ENCODE results near the gene PPP2CA. TPM values are rescaled to one million over a fixed set of nuclear protein-coding genes. Genes with fewer than 3 reads are reported as not detected.

PPP2CA gene
- total and polyA plus RNA-seq, 2 of the 4 experiments (the other 2 are of a cell fraction): 70.6 to 73.6 TPM

DNA sequence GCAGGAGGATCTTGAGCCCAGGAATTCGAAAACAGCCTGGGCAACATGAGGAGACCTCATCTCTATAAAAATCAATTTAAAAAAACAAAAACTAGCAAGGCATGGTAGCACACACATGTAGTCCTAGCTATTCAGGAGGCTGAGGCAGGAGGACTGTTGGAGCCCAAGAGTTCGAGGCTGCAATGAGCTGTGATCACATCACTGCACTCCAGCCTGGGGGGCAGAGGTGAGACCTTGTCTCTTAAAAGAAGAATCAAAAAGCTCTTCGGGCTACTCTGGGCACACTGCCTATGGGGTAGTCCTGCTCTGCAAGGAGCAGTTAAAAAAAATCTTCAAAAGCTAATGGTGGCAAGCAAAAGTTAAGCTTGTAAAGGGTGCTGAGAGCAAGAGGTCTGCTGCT, 72.6 kb downstream of the PPP2CA start:
- Histone ChIP-seq H2BK15ac (ENCODE audit: low read depth, low read length) (no peak overlapping the region), H3K4me3 (ENCODE audit: insufficient read depth, low read depth, low read length) (no peak overlapping the region), H2AK9ac (replicated peaks; ENCODE audit: low read depth, low read length, poor library complexity) (no peak overlapping the region), H3K36me3 (ENCODE audit: control insufficient read depth, insufficient read depth, low read length) (peaks cover 31% of the 10 kb centered on the region), H4K8ac (ENCODE audit: low read depth in 2 of 2, low read length in 2 of 2) (no peak overlapping the region), H2BK120ac (ENCODE audit: low read depth, low read length) (no peak overlapping the region), H3K14ac (replicated peaks; ENCODE audit: low read depth, low read length) (no peak overlapping the region), H3K9me3 (ENCODE audit: control insufficient read depth, insufficient read depth, low read length) (no peaks in the 10 kb centered on the region), H3K4me2 (ENCODE audit: low read depth, low read length) (no peak overlapping the region), H3K9ac (ENCODE audit: low read depth, low read length) (no peak overlapping the region), H2AK5ac (ENCODE audit: low read depth, low read length) (no peak overlapping the region), H4K20me1 (ENCODE audit: insufficient read depth, low read length) (peaks cover 35% of the 10 kb centered on the region), H3K18ac (ENCODE audit: low read depth, low read length) (no peak overlapping the region), H3K27me3 (ENCODE audit: control insufficient read depth, insufficient read depth, low read length) (no peaks in the 10 kb centered on the region), H3K4me1 (ENCODE audit: control insufficient read depth, insufficient read depth, low read length) (peaks cover 7% of the 10 kb centered on the region), H2BK20ac (ENCODE audit: low read depth, low read length) (no peak overlapping the region), H4K91ac (ENCODE audit: insufficient read depth, low read depth, low read length) (no peak overlapping the region), H3K4ac (ENCODE audit: low read depth, low read length) (no peak overlapping the region), H3K27ac (ENCODE audit: insufficient read depth, low read length) (no peak overlapping the region), H3K56ac (ENCODE audit: extremely low read depth, insufficient read depth, low read length) (no peak overlapping the region), H2BK5ac (ENCODE audit: low read depth, low read length, poor library complexity, severe bottlenecking) (no peak overlapping the region), H3K79me1 (ENCODE audit: low read depth in 1 of 2, low read length in 2 of 2) (peaks cover 28 to 66% of the 10 kb centered on the region in 2 experiments), H4K5ac (ENCODE audit: low read depth, low read length) (no peak overlapping the region), H2AFZ (replicated peaks; ENCODE audit: low read length, poor library complexity) (no peak overlapping the region), H3K9me1 (ENCODE audit: insufficient read depth, low read length) (peaks cover 18% of the 10 kb centered on the region), H3K23ac (ENCODE audit: low read depth, low read length) (no peak overlapping the region)
- no TSS peak for BruUV-seq (replicated peaks)
- dilution Hi-C loops (cut with HindIII; ENCODE audit: low sequenced_read_pairs, unreplicated experiment): no loop called here
- CTCF ChIA-PET: interaction anchor here (0.6 to 1.9 kb wide), 3 partner anchors 8 to 24 kb away, joined by 3 to 5 read pairs (median 3); no protein-coding TSS in a partner anchor
- in situ Hi-C loops (cut with MboI; ENCODE audit: low sequenced_read_pairs): no loop called here
- no peak for DNase-seq
- ATAC-seq (ENCODE audit: low read depth): no peak
- TF ChIP-seq, protein P1, sequence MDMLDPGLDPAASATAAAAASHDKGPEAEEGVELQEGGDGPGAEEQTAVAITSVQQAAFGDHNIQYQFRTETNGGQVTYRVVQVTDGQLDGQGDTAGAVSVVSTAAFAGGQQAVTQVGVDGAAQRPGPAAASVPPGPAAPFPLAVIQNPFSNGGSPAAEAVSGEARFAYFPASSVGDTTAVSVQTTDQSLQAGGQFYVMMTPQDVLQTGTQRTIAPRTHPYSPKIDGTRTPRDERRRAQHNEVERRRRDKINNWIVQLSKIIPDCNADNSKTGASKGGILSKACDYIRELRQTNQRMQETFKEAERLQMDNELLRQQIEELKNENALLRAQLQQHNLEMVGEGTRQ (IDR thresholded peaks at IDR 0.05; ENCODE audit: low read depth, low read length): no peak
- no peak for TF ChIP-seq RFX5 (IDR thresholded peaks at IDR 0.05; ENCODE audit: low read depth, low read length)
- no peak for TF ChIP-seq SMC3 (IDR thresholded peaks at IDR 0.05; ENCODE audit: low read depth, low read length)
- no peak for TF ChIP-seq MXI1 (IDR thresholded peaks at IDR 0.05; ENCODE audit: borderline replicate concordance, low read depth, low read length)
- TF ChIP-seq POLR2A (IDR thresholded peaks at IDR 0.05; ENCODE audit: low read depth, low read length): no peak
- no peak for TF ChIP-seq MAFK (IDR thresholded peaks at IDR 0.05; ENCODE audit: low read depth, low read length)
- TF ChIP-seq CHD1 (IDR thresholded peaks at IDR 0.05; ENCODE audit: low read depth, low read length): no peak
- TF ChIP-seq RAD21 (IDR thresholded peaks at IDR 0.05; ENCODE audit: low read length): no peak
- no peak for TF ChIP-seq BHLHE40 (IDR thresholded peaks at IDR 0.05; ENCODE audit: low read depth, low read length)
- TF ChIP-seq FOS (IDR thresholded peaks at IDR 0.05; ENCODE audit: low read depth, low read length): no peak
- TF ChIP-seq NFE2L2 (IDR thresholded peaks at IDR 0.05; ENCODE audit: low read depth, low read length): no peak
- TF ChIP-seq, protein P2, sequence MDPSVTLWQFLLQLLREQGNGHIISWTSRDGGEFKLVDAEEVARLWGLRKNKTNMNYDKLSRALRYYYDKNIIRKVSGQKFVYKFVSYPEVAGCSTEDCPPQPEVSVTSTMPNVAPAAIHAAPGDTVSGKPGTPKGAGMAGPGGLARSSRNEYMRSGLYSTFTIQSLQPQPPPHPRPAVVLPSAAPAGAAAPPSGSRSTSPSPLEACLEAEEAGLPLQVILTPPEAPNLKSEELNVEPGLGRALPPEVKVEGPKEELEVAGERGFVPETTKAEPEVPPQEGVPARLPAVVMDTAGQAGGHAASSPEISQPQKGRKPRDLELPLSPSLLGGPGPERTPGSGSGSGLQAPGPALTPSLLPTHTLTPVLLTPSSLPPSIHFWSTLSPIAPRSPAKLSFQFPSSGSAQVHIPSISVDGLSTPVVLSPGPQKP (IDR thresholded peaks at IDR 0.05; ENCODE audit: borderline replicate concordance, low read depth, low read length): no peak
- no peak for TF ChIP-seq CEBPB (IDR thresholded peaks at IDR 0.05; ENCODE audit: low read depth, low read length)
- TF ChIP-seq, protein P3, sequence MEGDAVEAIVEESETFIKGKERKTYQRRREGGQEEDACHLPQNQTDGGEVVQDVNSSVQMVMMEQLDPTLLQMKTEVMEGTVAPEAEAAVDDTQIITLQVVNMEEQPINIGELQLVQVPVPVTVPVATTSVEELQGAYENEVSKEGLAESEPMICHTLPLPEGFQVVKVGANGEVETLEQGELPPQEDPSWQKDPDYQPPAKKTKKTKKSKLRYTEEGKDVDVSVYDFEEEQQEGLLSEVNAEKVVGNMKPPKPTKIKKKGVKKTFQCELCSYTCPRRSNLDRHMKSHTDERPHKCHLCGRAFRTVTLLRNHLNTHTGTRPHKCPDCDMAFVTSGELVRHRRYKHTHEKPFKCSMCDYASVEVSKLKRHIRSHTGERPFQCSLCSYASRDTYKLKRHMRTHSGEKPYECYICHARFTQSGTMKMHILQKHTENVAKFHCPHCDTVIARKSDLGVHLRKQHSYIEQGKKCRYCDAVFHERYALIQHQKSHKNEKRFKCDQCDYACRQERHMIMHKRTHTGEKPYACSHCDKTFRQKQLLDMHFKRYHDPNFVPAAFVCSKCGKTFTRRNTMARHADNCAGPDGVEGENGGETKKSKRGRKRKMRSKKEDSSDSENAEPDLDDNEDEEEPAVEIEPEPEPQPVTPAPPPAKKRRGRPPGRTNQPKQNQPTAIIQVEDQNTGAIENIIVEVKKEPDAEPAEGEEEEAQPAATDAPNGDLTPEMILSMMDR (conservative IDR thresholded peaks at IDR 0.05; ENCODE audit: low read depth, low read length): no peak
- TF ChIP-seq MAZ (IDR thresholded peaks at IDR 0.05; ENCODE audit: borderline replicate concordance, low read depth, low read length): no peak
- TF ChIP-seq RCOR1 (IDR thresholded peaks at IDR 0.05; ENCODE audit: insufficient replicate concordance, low read length): no peak
- POLR2A ChIA-PET (ENCODE audit: unreplicated experiment): no interaction called here
- intact Hi-C loops (cut with micrococcal nuclease): no loop called here
- 60% methylated on average over 1 of the region's 3 CpGs; no CpG with 5 or more reads in 1 of the 2 experiments for WGBS, 2 experiments (ENCODE audit: extremely low coverage in 2 of 2, insufficient read length in 1 of 2)

All from IMR-90 (cell line).